Stimulated activated CD8-positive, alpha-beta memory T cell treated with anti-CD3 and anti-CD28 coated beads, Interleukin-2, amount 100 ng/mL, for 1 hour (primary cell): ENCODE measurements around the gene CSH1.
"Not testable (repeated sequence)": the region's sequence is repeated elsewhere in the genome, so short reads cannot be mapped to it uniquely, and the experiment has no call there.

Experiments
- DNase-seq, 2 donors: peaks; one replicate each; pipeline ENCODE4 v3.0.0-alpha.2; 2020; ENCODE audit warnings: low read depth in 2 of 2

The CSH1 gene

GRCh38 chr17:63869491-63870291 is 26.7 kb downstream of the CSH1 start:
- DNase-seq = not testable (repeated sequence)

GRCh38 chr17:63866625-63867024 is 29.7 kb downstream of the CSH1 start:
- DNase-seq = not testable (repeated sequence)

- DNase-seq = no peak
These were observed 37.1 kb downstream of the CSH1 start for GRCh38 chr17:63859257-63859656.

- DNase-seq = not testable (repeated sequence)
These were observed 39.9 kb downstream of the CSH1 start for GRCh38 chr17:63856425-63856824.

GRCh38 chr17:63855185-63855584 is 41.2 kb downstream of the CSH1 start:
- DNase-seq = no peak

GRCh38 chr17:63854709-63855108 is 41.7 kb downstream of the CSH1 start:
- DNase-seq = no peak

- no peak for DNase-seq
These were observed 43.1 kb downstream of the CSH1 start for GRCh38 chr17:63853260-63853659.

GRCh38 chr17:63850401-63850800 is 46.0 kb downstream of the CSH1 start:
- DNase-seq = no peak

GRCh38 chr17:63848834-63849689 is 47.3 kb downstream of the CSH1 start:
- peak; percentile 90 to 91 for DNase-seq

- DNase-seq = no peak
These were observed 48.7 kb downstream of the CSH1 start for GRCh38 chr17:63847525-63848249.

- no peak for DNase-seq
These were observed 50.9 kb downstream of the CSH1 start for GRCh38 chr17:63845509-63845908.
